SIG-M5 (cell line): ENCODE results near the gene CT45A10.
"Not testable (repeated sequence)": the region's sequence is repeated elsewhere in the genome, so short reads cannot be mapped to it uniquely, and the experiment has no call there.

ENCODE experiments used
- DNase-seq: peaks from one replicate; lab custom pipeline; 2025; lab: John Stamatoyannopoulos, UW

Gene CT45A10

GRCh38 chrX:135893294-135893817 lies at the start of gene CT45A10, which contains the start of gene SAGE1:
Gene CT45A10 (minus strand): TSS chrX:135893444. CDS start chrX:135885344, 8,100 bp downstream.
Gene SAGE1 (plus strand): TSS chrX:135893716. CDS start chrX:135896243, 2,527 bp downstream.
- no peak for DNase-seq

- no peak for DNase-seq
These were observed 38.6 kb upstream of the CT45A10 start for GRCh38 chrX:135931644-135932487.

- no peak for DNase-seq
These were observed 34.7 kb upstream of the CT45A10 start for GRCh38 chrX:135927897-135928296.

GRCh38 chrX:135923353-135923752 lies 30.1 kb upstream of the CT45A10 start:
- no peak for DNase-seq

GRCh38 chrX:135920516-135920915 lies 27.3 kb upstream of the CT45A10 start:
- DNase-seq = not testable (repeated sequence)

- no peak for DNase-seq
These were observed 21.2 kb upstream of the CT45A10 start for GRCh38 chrX:135914404-135914803.

DNA sequence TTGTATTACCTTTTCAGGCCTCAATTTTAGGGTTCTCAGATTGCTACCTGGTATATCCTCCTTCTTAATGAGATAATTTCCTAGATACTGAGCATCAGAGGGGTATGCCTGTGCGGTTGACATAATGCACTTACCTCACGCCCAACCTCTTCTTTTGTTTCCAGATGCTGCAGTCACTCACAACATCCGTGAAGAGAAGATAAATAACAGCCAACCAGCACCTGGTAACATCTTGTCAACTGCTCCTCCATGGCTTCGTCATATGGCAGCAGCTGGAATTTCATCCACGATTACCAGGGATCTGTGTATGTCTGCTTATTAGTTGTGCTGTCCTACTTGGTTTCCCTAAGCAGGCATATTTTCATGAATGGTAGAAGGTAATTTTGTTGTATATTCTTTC lies 17.0 kb upstream of the CT45A10 start:
- no peak for DNase-seq

DNA sequence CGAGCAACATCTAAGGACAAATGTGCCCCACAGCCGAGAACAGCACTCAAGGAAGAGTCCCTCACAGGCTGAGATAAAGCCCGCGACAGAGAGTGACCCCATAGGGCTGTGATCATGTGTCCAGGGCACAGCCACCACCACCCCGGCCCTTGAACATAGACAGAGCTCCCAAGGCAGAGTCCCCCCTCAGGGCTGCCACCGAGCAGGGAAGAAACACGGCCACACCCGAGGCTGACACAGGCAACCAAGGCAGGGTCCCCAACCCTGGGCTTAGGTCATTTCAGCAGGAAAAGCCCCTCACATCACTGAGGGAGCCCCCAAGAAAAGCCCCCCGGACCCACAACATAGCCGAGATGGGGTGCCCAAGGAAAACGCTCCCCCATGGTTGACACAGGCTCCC lies 463 bp downstream of the CT45A10 start:
- no peak for DNase-seq

GRCh38 chrX:135890087-135890585 lies 3.1 kb downstream of the CT45A10 start:
- no peak for DNase-seq

DNA sequence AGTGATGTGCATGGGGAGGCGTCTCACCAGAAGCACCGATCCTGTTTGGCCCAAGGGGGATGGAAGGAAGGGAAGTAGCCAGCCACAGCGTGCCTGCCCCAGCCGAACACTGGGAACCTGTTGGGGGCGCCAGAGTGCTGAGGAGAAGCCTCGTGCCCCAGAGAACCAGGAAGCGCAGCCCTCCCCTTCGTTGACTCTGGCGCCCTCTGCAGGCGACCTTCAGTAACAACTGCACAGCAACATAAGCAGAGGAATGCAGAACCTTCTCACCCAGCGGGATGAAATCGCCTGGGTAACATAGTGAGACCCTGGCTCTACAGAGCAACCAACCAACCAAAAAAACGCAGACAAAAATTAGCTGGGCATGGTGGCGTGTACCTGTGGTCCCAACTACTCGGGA lies 4.3 kb downstream of the CT45A10 start:
- DNase-seq = not testable (repeated sequence)

DNA sequence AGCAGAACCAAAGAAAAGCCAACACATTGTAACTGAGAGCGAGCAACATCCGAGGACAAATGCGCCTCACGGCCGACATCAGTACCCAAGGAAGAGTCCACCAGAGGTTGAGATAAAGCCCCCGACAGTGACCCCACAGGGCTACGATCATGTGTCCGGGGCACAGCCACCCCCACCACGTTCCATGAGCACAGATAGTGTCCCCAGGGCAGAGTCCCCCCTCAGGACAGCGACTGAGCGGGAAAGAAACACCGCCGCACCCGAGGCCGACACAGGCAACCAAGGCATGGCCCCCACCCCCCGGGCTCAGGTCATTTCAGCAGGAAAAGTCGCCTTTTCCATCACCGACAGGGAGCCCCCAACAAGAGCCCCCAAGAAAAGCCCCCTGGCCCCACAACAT lies 5.0 kb downstream of the CT45A10 start:
- not testable (repeated sequence) for DNase-seq

DNA sequence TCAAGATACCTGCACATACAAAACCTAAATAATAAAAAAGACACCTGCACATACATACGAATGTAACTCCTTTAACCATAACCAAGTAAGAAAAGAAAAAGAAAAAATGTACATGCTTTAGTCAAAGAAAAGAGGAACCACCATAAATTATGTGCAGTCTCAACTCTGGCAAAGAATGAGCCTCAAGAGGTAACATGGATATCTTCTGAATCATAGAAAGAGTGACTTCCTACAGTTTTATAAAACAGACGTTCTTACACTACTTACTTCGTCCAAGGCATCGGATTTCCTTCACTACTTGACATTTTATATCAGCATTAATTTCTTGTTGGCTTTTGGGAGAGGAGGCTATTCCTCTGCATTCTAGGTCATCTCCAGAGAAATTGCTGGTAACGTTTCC lies 10.5 kb downstream of the CT45A10 start:
- not testable (repeated sequence) for DNase-seq

- not testable (repeated sequence) for DNase-seq
These were observed 21.5 kb downstream of the CT45A10 start, which contains the start of gene CT45A9 for GRCh38 chrX:135871712-135872111. Gene CT45A9 (minus strand): TSS chrX:135871812. CDS start chrX:135868061, 3,751 bp downstream.

GRCh38 chrX:135854438-135854837 lies 38.8 kb downstream of the CT45A10 start, which contains the start of gene CT45A8:
Gene CT45A8 (minus strand): TSS chrX:135854538. CDS start chrX:135850783, 3,755 bp downstream.
- not testable (repeated sequence) for DNase-seq

GRCh38 chrX:135837180-135837579 lies 56.1 kb downstream of the CT45A10 start, which contains the start of gene CT45A7:
Gene CT45A7 (minus strand): TSS chrX:135837280. CDS start chrX:135833533, 3,747 bp downstream.
- DNase-seq = not testable (repeated sequence)
